CD1c-positive myeloid dendritic cell (primary cell): ENCODE data around the gene TP53TG5.

Experiments used
- DNase-seq: peaks from one replicate; pipeline ENCODE4 v3.0.0-alpha.2; 2016; ENCODE audit errors: extremely low spot score

The TP53TG5 gene

DNA sequence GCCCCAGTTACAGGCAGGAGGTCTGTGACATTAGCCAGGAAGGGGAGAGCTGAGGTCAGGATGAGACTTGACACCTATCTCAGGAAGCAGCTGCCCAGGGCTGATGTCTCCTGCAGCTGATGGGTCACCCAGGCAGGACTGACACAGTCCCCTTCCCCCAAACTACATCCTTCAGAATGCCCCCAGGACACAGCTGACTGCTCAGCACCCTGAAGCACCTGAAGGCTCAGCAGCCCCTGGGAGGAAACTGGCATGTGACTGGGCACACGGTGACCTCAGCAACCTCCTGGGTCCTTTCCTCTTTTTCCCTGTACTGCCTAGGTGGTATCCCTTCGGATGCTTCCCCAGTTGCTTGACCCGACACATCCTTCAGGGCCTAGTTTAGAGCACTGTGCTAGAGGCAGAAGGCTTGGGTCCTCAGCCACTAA, 31.8 kb downstream of the TP53TG5 start:
- peak; percentile 31 for DNase-seq

GRCh38 chr20:45345104-45345936, 32.8 kb downstream of the TP53TG5 start:
- DNase-seq, result no peak

DNA sequence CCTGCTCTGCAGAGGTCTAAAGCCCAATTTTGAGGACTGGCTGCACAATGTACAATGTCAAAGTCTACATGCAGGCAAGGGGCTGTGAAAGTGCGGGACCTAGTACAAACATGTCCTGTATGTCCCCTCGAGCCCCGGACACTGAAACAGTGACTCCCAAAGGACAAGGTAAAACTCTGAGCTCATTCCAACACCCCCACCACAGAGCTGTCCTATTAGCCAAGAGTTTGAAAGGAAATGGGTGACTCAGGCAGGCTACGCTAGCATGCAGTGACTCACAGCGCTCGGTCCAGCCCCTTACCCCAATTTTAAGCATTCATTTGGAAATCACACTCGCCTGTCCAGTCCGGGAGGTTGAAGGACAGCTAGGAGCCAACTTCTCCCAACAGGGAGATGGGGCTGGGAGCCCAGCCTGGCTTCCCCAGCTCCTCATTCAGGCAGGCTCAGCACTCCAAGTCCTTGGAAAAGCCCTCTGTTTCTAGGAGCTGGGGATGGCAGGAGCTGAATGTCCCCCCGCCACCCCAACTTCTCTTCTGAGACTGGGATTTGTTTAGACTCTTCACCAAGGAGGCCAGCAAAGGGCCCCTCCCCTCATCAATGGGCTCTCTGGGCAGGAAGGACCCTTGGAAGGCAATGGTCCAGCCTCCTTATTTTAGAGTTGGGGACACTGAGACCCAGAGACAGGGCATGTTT, 33.8 kb downstream of the TP53TG5 start:
- DNase-seq, result peak; percentile 84

DNA sequence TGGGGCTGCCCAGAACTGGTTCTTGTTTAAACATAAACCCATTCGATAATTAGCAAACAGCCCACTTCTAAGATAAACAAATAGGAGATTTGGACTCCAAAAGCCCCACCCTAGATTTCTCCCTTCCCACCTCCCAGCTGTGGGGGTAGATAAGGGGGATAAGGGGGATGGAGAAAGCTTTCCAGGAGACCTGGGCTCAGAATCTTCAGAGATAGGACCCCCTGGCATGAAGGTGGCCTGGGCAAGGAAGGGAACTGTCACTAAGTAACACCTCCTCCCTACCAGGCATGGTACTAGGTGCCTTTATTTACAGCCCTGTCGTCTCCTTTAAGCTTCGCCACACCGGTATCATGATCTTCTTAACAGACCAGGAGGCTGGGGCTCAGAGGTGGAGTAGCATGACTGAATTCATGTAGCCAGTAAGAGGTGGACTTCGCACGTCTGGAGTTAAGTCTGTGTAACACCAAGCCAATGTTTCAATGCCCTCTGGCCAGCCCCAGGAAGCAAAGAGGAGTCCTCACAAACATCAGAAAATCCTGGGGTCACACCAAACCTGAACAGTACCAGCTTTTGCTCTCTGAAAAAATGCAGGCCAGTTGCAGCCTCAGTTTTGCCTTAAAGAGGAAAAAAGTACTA, 34.5 kb downstream of the TP53TG5 start:
- no peak for DNase-seq

- DNase-seq, result no peak
Measured at GRCh38 chr20:45342855-45343531, 35.1 kb downstream of the TP53TG5 start.

GRCh38 chr20:45341939-45342854, 35.9 kb downstream of the TP53TG5 start:
- DNase-seq, result no peak

DNA sequence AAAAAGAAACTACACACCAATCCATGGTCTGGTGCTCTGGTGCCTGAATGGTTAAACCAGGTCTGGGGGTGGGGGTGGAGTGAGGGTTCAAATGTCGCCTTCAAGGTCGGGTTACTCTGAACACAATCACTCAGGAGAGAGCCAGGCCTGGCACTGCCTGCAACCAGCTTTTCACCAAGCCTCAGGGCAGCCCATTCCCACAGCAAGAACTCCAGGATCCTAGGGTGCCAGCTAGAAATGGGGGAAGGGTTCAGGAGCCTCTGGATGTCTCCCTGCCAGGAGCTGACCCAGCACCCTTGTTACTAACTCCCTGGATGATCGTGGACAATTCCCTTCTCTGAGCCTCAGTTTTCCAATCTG, 36.6 kb downstream of the TP53TG5 start:
- DNase-seq, result no peak

DNA sequence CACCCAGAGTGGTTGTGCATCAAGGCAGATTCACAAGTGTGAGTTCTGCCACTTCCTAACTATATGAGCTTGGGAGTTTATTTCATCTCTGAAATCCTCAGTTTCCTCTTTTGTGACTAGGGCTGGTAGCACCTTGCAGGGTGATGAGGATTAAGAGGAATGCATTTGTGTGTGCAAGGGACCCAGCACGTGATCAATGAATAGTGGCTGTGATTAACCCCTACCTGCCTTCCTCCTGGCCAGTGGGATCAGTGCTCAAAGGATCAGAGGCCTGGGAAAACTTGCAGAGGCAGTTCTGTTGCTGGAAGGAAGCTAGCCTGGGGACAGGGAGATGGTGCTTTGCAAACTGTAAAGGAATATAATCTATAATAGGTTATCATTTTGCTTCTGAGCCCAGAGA, 37.2 kb downstream of the TP53TG5 start:
- DNase-seq, result no peak

DNA sequence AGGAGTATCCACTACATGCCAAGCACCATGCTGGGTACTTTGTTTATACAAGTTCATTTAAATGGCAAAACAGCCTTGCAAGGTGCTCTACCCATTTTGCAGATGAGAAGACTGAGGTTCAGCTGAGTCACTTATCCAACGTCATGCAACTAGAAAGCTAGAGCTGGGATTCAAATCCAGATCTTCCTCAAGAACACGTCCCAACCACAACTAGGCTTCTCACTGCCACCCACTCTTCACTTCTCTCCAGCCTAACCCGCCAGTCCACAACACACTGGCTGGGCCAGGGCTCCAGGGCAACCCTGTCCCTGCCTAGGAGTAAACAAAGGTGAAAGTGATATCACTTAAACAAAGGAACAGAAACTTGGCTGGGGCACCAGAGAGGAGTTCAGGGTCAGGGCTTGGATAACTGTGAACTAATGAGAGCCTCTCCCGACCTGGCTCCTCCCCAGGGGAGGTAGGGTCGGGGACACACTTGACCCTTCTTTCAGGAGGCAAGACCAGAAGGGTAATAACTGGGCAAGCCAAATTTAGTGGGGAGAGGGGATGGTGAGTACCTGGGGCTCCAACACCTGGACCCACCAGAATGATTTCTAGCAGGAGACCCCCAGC, 37.8 kb downstream of the TP53TG5 start:
- DNase-seq, result peak; percentile 45

DNA sequence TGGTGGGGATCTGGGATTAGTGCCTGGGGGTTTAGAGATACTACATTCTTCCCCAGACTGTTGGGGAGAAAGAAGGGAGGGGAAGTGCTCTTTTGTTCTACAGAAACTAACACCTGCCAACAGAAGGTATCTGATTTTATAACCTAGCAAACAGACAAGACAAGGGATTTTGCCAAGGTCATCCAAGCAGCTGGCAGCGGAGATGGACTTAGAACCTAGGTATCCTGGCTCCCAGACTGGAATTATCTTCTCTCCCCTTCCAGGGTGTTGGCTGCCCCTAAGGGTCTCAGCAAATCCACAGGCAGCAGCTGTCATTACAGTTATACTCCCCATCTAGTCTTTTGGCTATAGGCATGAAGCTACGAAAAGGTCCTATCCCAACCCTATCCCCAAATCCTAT, 38.3 kb downstream of the TP53TG5 start:
- no peak for DNase-seq

GRCh38 chr20:45339084-45339483, 39.0 kb downstream of the TP53TG5 start:
- DNase-seq, result no peak

DNA sequence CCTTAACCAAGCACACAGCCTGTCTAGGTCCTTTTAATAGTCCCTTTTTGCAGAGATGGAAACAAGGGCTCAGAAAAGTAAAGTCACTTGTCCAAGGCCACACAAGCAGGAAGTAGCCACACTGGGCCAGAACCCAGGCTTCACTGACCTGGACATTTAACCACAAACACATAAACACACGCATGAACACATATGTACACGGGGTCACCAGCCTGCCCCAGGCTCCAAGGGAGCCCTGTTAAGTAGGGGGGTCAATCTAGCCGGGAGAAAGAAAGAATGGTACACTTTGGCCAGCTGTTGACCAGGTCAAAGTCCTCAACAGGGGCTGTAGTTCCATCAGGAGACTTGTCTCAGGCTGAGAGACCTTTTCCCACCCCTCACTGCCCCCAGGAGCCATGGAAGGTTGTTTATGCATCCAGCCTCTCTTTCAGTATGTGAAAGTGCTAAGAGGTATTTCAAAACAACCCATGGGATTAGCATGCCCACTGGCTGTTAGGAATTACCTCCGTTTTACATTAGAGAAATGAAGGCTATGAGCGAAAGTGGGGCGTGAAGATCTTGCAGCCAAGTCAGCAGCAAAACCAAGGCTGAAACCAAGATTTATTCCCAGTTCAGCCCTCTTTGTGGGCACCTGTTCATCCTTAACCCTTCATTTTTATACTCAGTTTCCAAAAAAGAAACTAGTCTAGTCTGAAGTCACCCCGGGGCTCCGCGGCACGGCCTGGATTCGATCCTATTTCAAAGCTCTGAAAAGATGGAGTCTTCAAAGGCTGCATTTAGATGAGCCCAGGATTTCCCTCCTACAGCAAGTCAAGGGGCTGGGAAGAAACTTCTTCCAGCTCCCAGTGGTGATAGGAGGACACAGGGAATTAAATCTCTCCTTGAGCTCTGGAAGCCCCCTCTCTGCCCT, 39.7 kb downstream of the TP53TG5 start:
- DNase-seq, result no peak

DNA sequence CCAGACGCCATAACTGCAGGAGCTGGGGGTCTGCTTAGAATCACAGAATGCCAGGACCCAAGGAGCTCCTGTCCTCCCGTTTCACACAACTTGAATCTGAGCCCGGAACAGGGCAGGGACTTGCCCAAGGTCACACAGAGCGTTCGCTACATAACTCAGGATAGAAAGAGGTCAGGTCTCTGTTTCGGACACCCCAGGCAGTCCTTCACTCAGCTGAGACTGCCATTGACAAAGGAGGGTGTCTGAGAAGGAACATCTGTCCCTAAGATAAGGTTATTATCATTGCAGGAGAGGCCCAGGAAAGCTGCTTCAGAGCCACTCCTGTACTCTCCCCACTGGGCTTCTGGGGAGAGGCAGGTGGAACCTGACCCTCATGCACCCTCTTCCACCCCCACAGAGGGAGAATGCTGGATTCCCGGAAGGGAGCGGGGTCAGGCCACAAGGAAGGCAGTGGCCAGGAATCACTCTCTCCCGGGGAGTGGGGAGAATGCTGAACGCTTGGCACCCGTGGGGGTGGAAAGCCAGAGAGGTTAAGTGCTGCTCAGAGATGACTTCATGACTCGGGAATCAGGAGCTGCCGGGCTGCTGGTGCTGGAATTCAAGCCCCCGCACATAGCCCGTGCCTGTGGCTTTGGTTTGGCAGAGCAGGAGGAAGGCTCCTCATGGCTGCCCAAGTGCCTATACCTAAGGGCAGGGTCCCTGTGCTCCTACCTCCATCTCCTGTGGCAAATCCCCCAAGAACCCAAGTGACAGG, 40.6 kb downstream of the TP53TG5 start:
- no peak for DNase-seq

- no peak for DNase-seq
Measured at GRCh38 chr20:45336530-45337366, 41.4 kb downstream of the TP53TG5 start.

- no peak for DNase-seq
Measured at GRCh38 chr20:45330476-45330875, 47.6 kb downstream of the TP53TG5 start.

- no peak for DNase-seq
Measured at GRCh38 chr20:45329497-45330319, 48.4 kb downstream of the TP53TG5 start.

DNA sequence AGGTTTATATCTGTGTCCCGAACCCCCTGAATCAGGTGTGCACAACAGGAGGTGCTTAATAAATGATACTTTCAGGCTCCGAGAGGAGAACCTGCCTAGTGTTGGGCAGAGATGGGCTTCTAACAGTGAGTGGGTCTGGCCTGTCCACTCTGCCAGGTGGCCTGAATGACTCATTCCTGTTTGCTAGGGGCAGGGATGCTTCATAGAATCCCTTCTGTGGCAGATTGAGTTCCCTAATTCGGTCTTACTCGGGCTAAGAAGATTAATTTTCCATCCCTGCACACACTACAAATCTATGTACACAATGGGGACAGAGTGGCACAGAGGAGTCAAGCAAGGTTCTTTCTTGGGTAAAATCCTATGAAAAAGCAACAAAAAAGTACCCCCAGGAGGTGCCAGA, 49.7 kb downstream of the TP53TG5 start:
- no peak for DNase-seq
